Stimulated activated CD8-positive, alpha-beta memory T cell treated with anti-CD3 and anti-CD28 coated beads, Interleukin-7, amount 100 ng/mL, for 1 hour (primary cell): Measurements from ENCODE around the gene VSIG4.

Source experiments
- DNase-seq, 2 donors: peaks; one replicate each; pipeline ENCODE4 v3.0.0-alpha.2; 2020; ENCODE audit warnings: low read depth in 2 of 2

The VSIG4 gene

DNA sequence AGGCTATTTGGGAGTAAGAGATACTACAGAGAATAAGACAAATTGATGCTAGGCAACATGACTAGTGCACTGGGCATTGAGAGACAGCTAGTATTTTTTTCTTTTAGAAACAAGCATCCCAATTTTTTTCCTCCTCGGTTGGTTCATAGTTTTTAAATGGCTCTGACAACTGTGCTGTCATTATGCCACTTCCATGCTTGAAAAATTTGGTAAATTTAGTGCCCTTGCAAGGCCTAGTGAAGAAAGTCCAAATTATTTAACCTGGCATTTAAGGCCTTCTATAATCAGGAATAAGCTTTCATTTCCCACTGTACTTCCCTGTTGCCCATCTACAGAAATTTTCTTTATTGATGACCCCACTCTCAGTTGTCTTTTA lies 15.8 kb downstream of the VSIG4 start:
- DNase-seq, result no peak

DNA sequence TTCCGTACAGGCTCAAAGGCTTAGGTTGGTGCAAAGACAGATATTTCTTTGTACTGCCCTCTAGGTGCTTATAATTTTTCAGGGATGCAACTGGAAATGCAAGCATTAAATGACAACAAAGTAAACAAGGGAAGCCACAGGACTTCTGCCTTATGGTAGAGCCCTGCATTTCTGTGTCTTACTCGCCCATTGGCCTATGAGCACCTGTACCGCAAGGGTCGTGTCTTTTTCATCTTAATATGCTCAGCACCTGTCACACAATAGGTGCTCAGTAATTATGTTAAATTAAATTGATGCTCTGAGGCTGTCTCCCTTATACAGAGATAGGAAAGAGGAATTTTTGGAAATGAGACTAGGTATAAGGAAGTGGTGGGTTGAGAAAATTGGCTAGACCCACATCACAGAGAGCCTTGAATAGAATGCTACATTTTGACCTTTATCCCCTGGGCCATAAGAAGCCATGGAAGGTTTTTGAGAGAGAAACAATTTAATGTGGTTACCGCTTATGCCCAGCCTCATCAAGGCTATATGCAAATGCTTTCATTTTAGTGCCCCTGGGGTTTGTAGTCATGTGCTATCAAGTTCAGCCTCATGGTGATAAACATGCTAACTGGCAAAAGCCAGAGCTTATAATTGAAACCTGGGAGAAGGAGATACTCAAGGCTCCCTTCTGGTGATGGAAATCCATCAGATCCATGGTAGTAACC lies 16.3 kb downstream of the VSIG4 start:
- no peak for DNase-seq

DNA sequence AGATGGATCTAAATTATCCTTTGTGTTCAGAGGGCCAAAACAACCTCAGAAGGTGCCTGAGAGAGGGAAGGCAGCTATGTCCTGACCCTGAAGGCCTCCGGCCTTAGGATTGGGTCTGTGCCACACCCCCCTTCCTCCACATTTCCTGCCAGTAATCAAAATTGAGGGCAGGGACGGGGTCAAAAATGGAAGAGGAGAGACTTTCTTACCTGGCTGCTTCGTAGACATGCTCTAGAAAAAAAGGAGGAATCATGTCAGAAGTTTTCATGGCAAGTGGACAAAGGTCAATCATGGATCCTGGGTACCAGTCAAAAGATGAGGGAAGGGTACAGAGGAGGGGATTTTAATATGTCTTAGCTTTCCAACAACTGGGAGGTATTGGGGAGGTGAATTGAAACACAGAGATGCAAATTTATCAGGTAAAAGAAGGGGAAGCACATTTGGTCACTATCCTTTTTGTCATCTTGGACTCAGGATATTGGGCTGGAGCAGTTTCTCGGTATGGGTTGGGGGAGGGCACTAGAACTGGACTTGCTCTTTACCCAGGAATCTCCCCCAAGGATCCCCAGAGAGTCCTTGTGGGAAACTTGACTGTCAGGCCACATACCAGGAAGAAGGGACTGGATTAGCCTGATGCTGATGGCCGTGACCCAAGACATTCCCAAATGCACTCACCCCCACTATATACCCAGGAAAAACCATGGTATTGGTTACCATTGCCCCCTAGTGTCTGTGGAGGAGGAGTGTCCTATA lies 17.1 kb downstream of the VSIG4 start:
- DNase-seq, result no peak

DNA sequence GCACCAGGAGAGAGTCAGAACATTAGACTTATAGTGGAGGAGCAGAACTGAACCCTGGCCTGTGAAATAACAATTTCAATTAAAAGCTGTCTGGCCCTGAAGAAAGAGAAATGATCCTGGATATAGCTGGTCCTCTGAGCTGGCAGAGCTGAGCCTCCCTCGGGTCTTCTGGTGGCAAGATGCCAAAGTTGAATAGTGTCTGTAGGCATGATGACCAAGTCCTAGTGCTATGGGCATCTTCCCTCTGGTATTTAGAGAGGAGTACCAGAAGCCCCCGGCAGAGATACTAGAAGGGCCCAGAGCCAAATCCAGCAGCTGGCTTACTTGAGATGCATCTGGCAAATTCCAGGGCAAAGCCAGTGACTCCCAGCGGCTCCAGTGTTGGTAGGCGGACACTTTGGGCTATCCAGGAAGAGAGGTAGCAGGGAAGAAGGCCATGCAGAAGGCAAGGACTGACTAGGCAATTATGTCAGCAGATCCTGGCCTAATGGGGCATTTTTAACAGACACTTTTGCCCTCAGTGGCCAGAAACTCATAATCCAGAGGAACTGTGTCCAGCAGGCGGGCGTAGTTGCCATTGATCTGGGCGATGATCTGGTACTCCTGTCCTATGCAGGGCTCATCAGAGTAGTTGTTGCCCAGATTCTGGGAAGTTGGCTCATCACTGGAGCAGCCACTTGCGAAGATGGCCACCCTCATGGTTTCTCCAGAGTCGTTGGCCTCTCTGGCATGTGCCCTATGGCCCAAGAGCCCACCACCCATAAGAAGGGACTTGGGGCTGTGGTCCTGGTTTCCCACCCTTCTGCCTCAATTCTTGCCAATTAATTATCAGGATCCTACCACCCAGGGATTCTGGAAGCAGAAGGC lies 17.9 kb downstream of the VSIG4 start:
- DNase-seq, result no peak

DNA sequence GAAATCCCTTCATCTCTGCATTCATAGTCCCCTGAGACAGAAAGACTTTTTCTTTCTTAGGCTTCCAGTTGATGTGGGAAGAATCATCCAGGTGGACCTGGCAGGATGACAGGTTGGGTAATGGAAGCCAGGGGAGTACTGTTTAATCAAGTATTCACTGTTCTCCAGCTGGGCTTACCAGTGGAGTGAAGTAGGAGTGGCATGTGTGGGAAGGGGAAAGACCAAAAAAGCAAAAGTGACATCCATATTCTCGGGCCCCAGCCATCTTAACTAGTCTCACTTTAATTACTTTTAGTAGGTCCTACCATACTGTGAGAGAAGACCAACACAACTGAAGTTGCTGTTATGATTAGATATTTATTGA lies 18.5 kb downstream of the VSIG4 start:
- DNase-seq, result no peak

DNA sequence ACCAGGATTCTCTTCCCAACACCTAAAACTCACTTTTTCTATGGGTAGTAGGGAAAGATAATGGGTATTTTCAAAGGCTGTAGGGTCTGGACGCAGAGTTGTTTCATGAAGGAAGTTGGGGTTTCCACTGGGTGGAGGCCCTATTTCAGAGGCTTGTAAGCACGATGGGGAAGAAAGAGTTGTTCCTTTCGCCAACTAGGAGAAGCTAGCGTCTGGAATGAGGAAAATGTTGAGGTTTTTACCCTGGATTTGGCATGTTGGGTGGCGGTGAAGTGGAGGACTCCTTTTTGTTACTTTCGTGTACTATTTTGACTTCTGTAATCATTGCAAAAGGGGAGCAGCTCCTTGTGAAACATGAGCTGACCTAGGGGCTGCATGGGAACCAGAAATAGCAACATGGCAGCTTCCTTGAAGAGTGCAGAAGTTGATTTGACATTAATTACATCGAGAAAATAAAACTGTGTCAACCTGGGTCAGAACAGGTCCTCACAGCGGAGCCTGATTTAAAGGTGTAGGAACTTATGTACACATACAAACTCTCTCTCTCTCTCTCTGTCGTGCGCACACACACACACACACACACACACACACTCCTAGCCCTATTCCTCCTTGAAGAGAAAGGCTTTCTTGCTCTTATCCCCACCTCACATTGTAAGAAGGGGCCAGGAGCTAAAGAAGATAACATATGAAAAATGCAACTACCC lies 19.1 kb downstream of the VSIG4 start:
- DNase-seq, result no peak

DNA sequence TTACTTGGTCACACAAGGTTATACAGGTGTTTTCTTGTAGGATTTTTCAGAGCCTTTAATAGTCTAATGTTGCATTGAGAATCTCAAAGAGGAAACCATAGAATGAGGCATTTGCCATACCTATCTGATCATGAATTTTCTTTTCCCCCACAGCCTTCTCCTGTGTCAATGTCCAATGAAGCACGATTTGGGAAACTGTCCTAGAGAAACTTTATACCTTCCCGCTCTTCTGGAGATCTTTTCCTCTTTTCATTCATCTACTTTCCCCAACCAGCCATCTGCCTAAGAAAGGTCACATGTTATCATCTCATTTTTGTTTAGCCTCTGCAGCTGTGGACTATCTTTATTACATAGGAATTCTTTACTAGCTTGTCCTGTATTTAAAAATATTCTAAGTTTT lies 19.9 kb downstream of the VSIG4 start:
- no peak for DNase-seq

DNA sequence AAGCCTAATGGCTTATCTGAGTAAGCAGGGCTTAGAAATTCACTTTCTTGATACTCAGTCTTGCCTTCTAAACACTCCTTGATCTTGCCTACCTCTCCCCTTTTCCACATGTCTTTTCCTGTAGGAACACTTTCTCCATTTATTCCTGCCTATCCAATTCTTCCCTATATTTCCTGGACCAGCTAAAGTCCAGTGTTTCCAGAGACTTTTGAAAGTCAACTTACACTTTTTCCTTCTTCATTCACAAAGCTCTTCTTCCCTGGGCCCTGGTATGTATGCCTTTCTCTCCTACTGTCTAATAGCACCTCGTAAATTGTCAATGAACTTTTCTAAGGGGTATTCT lies 20.6 kb downstream of the VSIG4 start:
- no peak for DNase-seq

DNA sequence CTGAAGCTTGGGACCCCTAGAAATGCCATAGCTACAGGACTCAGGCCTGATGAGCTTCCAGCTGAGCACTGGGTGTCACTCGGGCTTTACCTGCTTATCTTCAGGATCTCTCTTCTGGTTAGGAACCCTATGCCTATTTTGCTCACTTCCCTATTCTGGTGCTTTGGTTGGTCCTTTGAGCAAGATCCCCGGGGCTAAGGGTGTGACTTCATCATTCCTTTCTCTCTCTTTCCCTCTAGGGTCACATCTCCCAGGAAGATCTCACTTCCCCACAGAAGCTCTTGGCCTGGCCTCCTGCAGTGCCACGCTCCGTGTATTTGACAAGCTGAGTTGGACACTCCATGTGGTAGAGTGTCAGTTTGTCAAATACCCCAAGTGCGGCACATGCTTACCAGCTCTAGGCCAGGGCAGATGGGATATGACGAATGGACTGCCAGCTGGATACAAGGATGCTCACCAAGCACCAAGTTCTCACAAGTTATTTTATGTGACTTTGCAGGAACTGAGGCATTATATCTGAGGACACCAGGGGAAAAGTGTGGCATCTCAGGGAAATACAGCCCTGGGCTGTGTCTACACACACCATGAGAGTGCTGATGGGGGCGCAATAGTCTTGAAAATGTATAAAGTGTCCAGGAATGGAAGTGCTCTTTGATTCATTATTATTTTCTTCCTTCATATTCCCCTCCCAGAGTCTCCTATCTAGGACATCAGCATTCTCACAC lies 21.1 kb downstream of the VSIG4 start:
- no peak for DNase-seq

DNA sequence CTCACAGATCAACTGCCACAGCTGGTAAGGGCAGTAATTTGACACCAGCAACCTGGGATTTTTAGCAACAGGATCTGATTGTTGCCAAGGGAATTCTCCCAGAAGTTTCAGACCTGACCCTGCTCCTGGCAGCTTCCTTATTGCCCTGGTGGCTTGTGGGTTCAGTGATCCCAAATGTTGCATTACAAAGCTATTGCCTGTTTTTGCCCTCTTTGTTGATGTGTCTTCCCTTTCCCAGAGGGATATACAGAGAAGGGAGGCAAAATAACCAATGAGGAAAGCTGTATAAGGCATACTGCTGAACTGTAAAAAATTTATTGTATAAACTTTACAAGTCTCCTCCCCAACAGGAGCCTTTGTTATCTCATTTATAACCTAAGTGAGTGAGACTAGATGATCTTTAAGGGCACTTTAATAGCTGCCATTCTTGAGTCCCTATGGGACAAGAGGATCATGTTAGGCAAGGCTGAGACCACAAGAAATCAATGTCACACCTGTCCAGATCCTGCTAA lies 22.2 kb downstream of the VSIG4 start:
- DNase-seq, result no peak

DNA sequence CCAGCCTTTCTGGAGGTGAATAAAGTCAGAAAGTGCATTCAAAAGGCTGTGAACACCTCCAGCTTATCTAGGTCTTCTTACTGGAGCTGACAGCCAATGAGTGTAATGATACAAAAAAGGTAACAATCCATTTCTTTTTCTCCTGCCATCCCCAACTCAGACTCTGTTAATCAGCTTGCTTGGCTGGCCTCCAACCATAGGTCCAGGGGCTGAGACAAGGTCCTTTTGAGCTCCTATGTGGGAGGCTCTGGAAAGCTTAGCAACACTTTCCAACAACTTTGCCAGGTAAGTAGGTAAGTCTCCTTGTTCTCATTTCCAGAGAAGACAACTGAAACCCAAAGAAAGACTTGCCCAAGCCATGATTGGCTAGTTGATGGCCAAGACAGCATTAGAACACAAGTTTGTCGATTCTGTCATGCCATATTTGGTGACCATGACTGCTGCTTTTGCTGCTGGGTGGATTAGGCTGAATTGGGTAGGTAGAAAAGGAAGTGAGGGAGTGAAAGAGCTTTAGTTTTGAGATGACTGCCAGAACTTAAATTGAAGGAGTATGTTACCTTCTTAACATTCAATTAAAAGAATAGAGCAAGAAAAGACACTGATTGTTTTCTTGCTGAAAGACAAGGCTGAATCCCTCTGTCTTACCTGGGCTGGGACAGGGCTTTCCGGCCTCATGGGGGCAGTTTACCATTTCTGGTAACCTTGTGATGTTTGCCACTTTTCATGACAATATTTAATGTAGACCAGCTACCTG lies 22.8 kb downstream of the VSIG4 start:
- no peak for DNase-seq

DNA sequence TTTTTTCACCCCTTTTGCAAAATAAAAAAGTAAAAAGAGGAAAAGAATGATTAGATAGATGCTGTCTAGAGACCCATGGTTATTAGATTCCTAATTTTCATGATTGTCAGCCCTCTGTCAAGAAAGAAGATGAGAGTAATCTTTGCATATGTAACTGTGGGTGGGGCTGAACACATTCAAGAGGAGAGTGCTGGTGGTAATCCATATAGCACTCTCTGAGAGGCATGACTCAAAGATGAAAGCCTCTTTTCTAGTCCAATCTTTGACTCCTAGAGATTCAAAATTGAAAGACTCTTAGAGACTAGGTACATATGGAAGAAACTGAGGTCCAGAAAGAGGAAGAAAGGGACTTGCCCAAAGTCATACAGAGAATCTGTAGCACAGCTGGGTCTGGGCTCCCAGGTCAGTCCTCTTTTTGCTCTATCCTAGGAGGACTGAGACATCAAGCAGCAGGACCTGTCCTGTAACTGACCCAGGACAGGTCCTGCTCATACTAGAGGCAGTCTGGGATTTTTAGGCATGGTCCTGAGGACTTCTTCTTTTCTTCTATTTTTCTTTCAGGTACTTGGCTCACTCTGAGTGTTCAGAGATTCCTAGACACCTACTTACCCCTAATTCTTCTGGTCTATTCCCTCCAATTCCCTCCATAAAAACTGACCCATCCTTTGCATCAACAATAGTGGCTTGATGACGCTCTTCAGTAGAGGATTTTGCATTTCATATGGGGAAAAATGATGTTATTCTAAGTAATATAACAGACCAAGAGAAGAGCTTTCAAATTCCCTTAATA lies 23.8 kb downstream of the VSIG4 start:
- DNase-seq, result no peak

DNA sequence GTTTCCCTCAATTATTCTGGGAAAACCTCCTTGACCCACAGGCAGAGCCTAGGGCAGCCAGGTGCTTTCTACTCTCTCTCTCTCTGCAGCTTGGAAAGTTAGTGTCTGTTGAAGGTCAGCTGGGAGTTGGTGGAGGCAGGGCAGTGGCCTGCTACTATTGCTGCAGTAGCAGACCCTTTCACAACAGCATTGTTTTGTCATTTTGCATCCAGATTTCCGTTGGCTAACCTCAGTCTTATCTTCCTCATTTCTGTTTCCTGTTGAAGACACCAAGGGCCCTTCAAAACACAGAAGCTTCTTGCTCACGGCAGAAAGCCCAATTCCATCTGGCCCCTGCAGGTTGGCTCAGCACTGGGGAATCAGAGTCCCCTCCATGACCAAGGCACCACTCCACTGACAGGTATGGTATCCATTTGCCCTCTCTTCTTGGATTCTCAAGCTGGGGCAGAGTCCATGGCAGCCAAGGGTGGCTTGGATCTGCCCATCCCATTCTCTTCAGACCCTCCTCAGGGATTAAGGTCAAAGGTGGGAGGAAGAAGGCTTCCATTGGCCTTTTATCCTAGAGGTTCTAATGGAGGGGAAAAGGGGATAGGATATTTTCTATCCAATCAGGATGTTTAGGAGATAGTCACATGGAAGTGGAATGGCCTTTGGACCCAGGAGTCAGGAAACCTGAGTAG lies 24.6 kb downstream of the VSIG4 start:
- no peak for DNase-seq

DNA sequence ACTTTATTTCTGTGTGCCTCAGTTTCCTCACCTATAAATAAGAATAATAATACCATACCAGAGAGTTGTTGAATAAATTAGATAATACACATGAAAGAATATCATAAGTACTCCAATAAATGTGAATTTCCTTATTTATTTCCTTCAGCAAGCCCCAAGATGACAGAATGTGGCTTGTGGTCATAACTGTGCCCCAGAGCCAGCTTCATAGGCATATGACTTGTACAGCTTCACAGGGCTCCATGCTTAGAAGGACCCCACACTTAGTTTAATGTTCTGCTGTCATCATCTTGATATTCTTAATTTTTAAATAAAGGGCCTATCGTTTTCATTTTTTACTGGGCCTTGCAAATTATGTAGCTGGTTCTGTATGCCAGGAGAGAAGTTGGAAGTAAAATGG lies 25.3 kb downstream of the VSIG4 start:
- no peak for DNase-seq

DNA sequence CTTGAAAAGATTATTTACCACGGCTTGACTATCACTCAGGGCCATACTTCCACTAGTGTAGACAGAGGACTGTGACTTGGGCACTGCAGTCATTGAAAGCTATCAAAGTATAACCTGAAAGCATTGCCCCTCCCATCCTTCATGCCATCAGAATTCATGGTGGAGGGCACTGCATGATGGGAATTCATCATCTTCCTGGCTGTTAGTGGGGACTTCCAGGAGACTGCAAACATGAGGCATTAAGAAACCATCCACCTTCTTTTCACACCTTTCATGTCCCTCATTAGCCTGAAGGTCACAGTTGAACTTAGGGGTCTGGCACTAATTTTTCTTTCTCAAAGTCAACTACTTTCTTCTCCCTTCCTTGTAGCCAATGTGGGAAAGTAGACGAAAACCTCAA lies 25.8 kb downstream of the VSIG4 start:
- DNase-seq, result no peak

DNA sequence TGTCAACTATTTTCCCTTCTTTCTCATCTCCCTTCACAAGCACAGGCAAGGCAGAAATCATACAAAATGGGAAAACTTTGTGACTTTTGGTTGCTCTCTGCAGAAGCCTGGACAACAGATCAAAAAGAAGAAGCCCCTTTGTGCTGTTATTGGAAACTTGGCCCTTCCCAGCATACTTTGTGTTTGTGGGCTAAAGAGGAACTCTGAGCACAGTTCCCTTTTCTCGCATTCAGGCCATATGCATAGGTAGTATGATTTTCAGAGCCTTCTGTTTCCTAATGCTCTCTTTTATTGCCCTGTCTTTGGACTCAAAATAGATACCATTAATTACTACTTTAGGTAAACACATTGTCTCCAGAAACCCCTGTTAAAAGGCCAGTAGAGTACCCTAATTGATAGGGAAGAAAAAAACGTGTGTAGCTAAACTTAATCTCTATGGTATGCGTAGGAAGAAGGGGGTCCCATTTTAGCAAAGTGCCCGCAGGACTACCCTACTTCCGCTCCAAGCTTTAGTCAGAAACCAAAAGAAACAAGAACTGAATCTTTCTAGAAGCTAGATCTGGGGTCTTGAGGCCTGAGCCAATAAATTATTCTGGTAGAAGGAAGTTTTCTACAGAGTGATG lies 26.6 kb downstream of the VSIG4 start:
- no peak for DNase-seq

DNA sequence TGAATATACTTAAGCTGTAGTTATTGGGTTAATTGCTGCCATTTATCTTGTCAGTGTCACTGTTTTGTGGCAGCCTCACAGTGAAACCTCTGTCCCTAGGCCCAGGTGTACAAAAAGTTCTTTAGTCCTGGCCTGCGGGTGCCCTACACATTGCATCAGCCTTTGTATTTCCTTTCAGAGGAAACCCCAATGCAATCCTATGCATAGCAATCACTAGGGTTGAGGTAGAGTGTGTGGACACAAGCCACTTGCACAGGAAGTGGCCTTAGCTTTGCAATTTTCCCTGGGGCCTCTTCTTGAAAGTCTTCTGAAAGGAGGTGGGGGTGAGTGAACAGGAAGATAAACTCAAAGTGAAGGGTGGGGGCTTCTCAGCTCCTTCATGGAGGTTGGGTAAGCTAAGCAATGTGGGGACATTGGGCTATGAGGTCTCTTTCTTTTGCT lies 27.8 kb downstream of the VSIG4 start:
- DNase-seq, result no peak

DNA sequence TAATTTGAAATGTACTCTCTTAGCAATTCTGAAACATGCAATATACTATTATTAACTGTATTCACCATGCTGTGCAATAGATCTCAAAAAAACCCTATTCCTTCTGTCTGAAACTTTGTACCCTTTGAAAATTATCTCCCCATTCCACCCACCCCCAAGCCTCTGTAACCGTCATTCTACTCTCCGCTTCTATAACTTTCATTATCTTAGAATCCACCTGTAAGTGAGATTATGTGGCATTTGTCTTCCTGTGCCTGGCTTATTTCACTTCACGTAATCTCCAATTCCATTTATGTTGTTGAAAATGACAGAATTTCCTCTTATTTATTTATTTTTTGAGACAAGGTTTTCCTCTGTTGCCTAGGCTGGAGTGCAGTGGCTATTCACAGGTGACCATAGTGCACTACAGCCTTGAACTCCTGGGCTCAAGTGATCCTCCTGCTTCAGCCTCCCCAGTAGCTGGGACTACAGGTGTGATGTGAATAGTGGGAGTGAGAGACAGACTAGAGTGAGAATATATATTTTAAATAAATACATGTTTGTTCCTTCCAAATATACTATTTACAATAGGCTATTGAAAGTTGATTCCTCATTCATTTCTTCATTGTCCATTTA lies 30.5 kb downstream of the VSIG4 start:
- DNase-seq, result no peak
